CD4-positive, alpha-beta T cell (primary cell): ENCODE measurements around the gene BRK1. TPM values are rescaled to one million over a fixed set of nuclear protein-coding genes. Genes with fewer than 3 reads are reported as not detected.
"Not testable (repeated sequence)": the region's sequence is repeated elsewhere in the genome, so short reads cannot be mapped to it uniquely, and the experiment has no call there.

ENCODE experiments used
- ATAC-seq: fragments of 200-7000 bp; cut with Tn5 transposase; one replicate; pipeline ENCODE4 v1.10.0; 2022; ENCODE audit warnings: mild to moderate bottlenecking; ENCODE audit not compliant: poor library complexity
- CTCF ChIA-PET: fragments of 350-600 bp; sonication (Branson Sonifier 250); formaldehyde crosslinking; loops from one replicate; lab custom pipeline; 2021; ENCODE audit warnings: antibody characterized with exemption, inconsistent platforms; lab: Charles Lee
- POLR2A ChIA-PET: fragments of 350-600 bp; sonication (Branson Sonifier 250); formaldehyde crosslinking; loops from one replicate; lab custom pipeline; 2021; ENCODE audit warnings: antibody characterized with exemption, inconsistent platforms; lab: Charles Lee
- DNase-seq, 14 experiments: peaks; one replicate each; pipeline ENCODE4 v3.0.0-alpha.2; 2013 to 2020; ENCODE audit warnings: mixed read lengths in 2 of 14
- H3K27ac ChIP-seq, 2 donors: one replicate each; pipeline versions ENCODE4 v1.5.1 to v1.7.0; 2013; ENCODE audit warnings: low read length in 2 of 2, low read depth in 1 of 2, mild to moderate bottlenecking in 1 of 2
- H3K27me3 ChIP-seq, 2 experiments: 1 replicate in 1 of 2; 2 replicates in 1 of 2; pipeline versions ENCODE4 v1.6.1 to v1.7.0; 2013; ENCODE audit warnings: low read length in 2 of 2, control low read depth in 1 of 2, mild to moderate bottlenecking in 1 of 2, moderate library complexity in 1 of 2; ENCODE audit not compliant: insufficient read depth in 2 of 2, control insufficient read depth in 1 of 2
- H3K36me3 ChIP-seq: one replicate; pipeline ENCODE4 v1.6.1; 2013; ENCODE audit warnings: low read length, control low read depth; ENCODE audit not compliant: insufficient read depth
- H3K4me1 ChIP-seq: one replicate; pipeline ENCODE4 v1.6.1; 2013; ENCODE audit warnings: low read length, control low read depth; ENCODE audit not compliant: insufficient read depth
- H3K4me3 ChIP-seq: one replicate; pipeline ENCODE4 v1.5.1; 2013; ENCODE audit warnings: mild to moderate bottlenecking, low read length, moderate library complexity
- H3K9me3 ChIP-seq, 2 experiments: 1 replicate in 1 of 2; 2 replicates in 1 of 2; pipeline versions ENCODE4 v1.6.1 to v1.7.0; 2013; ENCODE audit warnings: low read length in 2 of 2, mild to moderate bottlenecking in 2 of 2, control low read depth in 1 of 2, moderate library complexity in 1 of 2; ENCODE audit not compliant: control insufficient read depth in 1 of 2, insufficient read depth in 1 of 2
- H3K27ac Mint-ChIP-seq: one replicate; pipeline ENCODE4 v1.8.0; 2020; ENCODE audit warnings: mixed read lengths
- H3K27me3 Mint-ChIP-seq: one replicate; pipeline ENCODE4 v1.8.0; 2021; ENCODE audit warnings: mixed read lengths
- H3K36me3 Mint-ChIP-seq: one replicate; pipeline ENCODE4 v1.8.0; 2021; ENCODE audit warnings: low read depth, mixed read lengths
- H3K4me1 Mint-ChIP-seq: one replicate; pipeline ENCODE4 v1.8.0; 2021; ENCODE audit warnings: low read depth, mixed read lengths
- H3K4me3 Mint-ChIP-seq: one replicate; pipeline ENCODE4 v1.8.0; 2020; ENCODE audit warnings: mild to moderate bottlenecking, mixed read lengths
- H3K9me3 Mint-ChIP-seq: one replicate; pipeline ENCODE4 v1.8.0; 2020; ENCODE audit warnings: mixed read lengths
- CTCF ChIP-seq: fragments of 200-600 bp; IDR thresholded peaks from one replicate; pipeline ENCODE4 v1.8.0; 2022; ENCODE audit warnings: antibody characterized with exemption, mild to moderate bottlenecking
- intact Hi-C, 2 experiments: fragments of 100-400 bp; cut with DNase I in 1 of 2; cut with micrococcal nuclease in 1 of 2; formaldehyde crosslinking; loops; one replicate each; pipeline versions ENCODE4 v1.15.1 to v1.9.0; 2023 to 2025; cut with DNase I, micrococcal nuclease
- total RNA-seq, 174 experiments: library from RNA in 2 of 174; stranded (reverse) in 2 of 174; gene quantifications; one replicate each; pipeline ENCODE4 v1.2.3 and lab custom pipeline; 2021 to 2026

The BRK1 gene
- total RNA-seq, 2 experiments from 2014 or later = 33.1 to 33.8 TPM

- TF ChIP-seq CTCF = no peak
- DNase-seq = no peak
- POLR2A ChIA-PET = no interaction called here
These were observed 41.6 kb downstream of the BRK1 start for GRCh38 chr3:10157031-10157430.

GRCh38 chr3:10158555-10158954, 43.1 kb downstream of the BRK1 start:
- H3K4me1 ChIP-seq, H3K36me3 ChIP-seq, H3K4me1 Mint-ChIP-seq, H3K9me3 ChIP-seq, POLR2A ChIA-PET, H3K27me3 ChIP-seq, CTCF ChIA-PET, H3K4me3 ChIP-seq, ATAC-seq, H3K27ac ChIP-seq, H3K4me3 Mint-ChIP-seq, H3K27ac Mint-ChIP-seq, H3K9me3 Mint-ChIP-seq, intact Hi-C loops, DNase-seq, H3K27me3 Mint-ChIP-seq: not testable (repeated sequence)
- H3K36me3 Mint-ChIP-seq = peaks cover 19% of the 10 kb centered on the region

More at GRCh38 chr3:10157031-10157430, 41.6 kb downstream of the BRK1 start:
- Histone ChIP-seq H3K9me3 (no peaks in the 10 kb centered on the region), H3K27me3 (no peaks in the 10 kb centered on the region), H3K27ac (no peak overlapping the region), H3K36me3 (peaks cover 6% of the 10 kb centered on the region), H3K4me3 (no peak overlapping the region), H3K4me1 (no peaks in the 10 kb centered on the region)
- H3K36me3 Mint-ChIP-seq = peaks cover 24% of the 10 kb centered on the region
- H3K4me1 Mint-ChIP-seq = no peaks in the 10 kb centered on the region
- intact Hi-C loops = no loop called here
- CTCF ChIA-PET = no interaction called here
- H3K27ac Mint-ChIP-seq = no peak overlapping the region
- no peak overlapping the region for H3K4me3 Mint-ChIP-seq
- ATAC-seq = no peak
- H3K9me3 Mint-ChIP-seq = no peaks in the 10 kb centered on the region
- H3K27me3 Mint-ChIP-seq = no peaks in the 10 kb centered on the region

GRCh38 chr3:10160346-10160745, 44.9 kb downstream of the BRK1 start:
- Mint-ChIP-seq H3K27ac (no peak overlapping the region), H3K4me1 (peaks cover 8% of the 10 kb centered on the region), H3K36me3 (peaks cover 4% of the 10 kb centered on the region), H3K4me3 (no peak overlapping the region), H3K27me3 (no peaks in the 10 kb centered on the region), H3K9me3 (no peaks in the 10 kb centered on the region)
- H3K27ac ChIP-seq = no peak overlapping the region
- CTCF ChIA-PET = interaction anchor here (0.7 kb wide), 1 partner anchor 33 kb away, joined by 4 read pairs; no protein-coding TSS in a partner anchor
- TF ChIP-seq CTCF = no peak
- POLR2A ChIA-PET = interaction anchor here (0.7 to 0.8 kb wide), 2 partner anchors 26 to 44 kb away, joined by 3 read pairs; no protein-coding TSS in a partner anchor
- H3K9me3 ChIP-seq = no peaks in the 10 kb centered on the region
- H3K36me3 ChIP-seq = no peaks in the 10 kb centered on the region
- intact Hi-C loops = no loop called here
- DNase-seq (no peak), ATAC-seq (no peak)
- no peaks in the 10 kb centered on the region for H3K27me3 ChIP-seq
- peaks cover 10% of the 10 kb centered on the region for H3K4me1 ChIP-seq
- H3K4me3 ChIP-seq = no peak overlapping the region

DNA sequence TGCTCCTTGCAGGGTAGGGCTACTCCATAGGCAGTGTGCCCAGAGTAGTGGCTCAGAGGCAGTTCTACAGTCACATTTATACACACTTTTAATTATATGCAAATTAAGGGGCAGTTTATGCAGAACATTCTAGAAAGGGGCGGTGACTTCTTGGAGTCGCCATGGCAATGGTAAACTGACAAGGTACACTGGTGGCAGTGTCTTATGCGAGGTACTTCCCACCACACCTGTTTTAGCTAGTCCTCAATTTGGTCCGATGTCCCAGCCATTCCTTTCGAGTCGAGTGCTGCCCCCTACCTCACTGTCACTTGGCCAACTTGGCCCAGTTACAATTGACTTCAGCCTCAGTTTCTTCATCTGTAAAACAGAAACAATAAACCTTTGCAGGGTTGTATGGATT, 45.5 kb downstream of the BRK1 start:
- Histone ChIP-seq H3K36me3 (no peaks in the 10 kb centered on the region), H3K4me3 (no peak overlapping the region), H3K27me3 (no peaks in the 10 kb centered on the region), H3K4me1 (peaks cover 15% of the 10 kb centered on the region), H3K9me3 (no peaks in the 10 kb centered on the region), H3K27ac (no peak overlapping the region)
- Mint-ChIP-seq H3K9me3 (no peaks in the 10 kb centered on the region), H3K4me1 (peaks cover 9% of the 10 kb centered on the region), H3K27me3 (no peaks in the 10 kb centered on the region), H3K4me3 (no peak overlapping the region), H3K27ac (no peak overlapping the region), H3K36me3 (no peaks in the 10 kb centered on the region)
- TF ChIP-seq CTCF = no peak
- CTCF ChIA-PET = no interaction called here
- POLR2A ChIA-PET = no interaction called here
- DNase-seq = no peak
- intact Hi-C loops = no loop called here
- ATAC-seq = no peak
